Trophoblast cell (in vitro differentiated cells and primary cell): ENCODE data around the gene TCERG1L.

Experiments
- DNase-seq, 2 donors: peaks; one replicate each; pipeline ENCODE4 v3.0.0-alpha.2; 2016
- H2AFZ ChIP-seq: 2 replicates; pipeline ENCODE4 v1.6.1; 2013; ENCODE audit warnings: low read length, moderate library complexity, mild to moderate bottlenecking; ENCODE audit not compliant: insufficient read depth, poor library complexity
- H2AK5ac ChIP-seq: 2 replicates; pipeline ENCODE4 v1.6.1; 2013; ENCODE audit warnings: mild to moderate bottlenecking, low read length
- H2BK120ac ChIP-seq: 2 replicates; pipeline ENCODE4 v1.6.1; 2013; ENCODE audit warnings: low read length, mild to moderate bottlenecking, moderate library complexity; ENCODE audit not compliant: insufficient read depth, poor library complexity
- H2BK12ac ChIP-seq: 2 replicates; pipeline ENCODE4 v1.6.1; 2013; ENCODE audit warnings: mild to moderate bottlenecking, low read length, moderate library complexity
- H2BK5ac ChIP-seq: 2 replicates; pipeline ENCODE4 v1.6.1; 2013; ENCODE audit warnings: low read length, low read depth, moderate library complexity, mild to moderate bottlenecking; ENCODE audit not compliant: poor library complexity
- H3K14ac ChIP-seq: 2 replicates; pipeline ENCODE4 v1.6.1; 2013; ENCODE audit warnings: mild to moderate bottlenecking, low read length
- H3K18ac ChIP-seq: 2 replicates; pipeline ENCODE4 v1.6.1; 2013; ENCODE audit warnings: mild to moderate bottlenecking, low read length
- H3K23ac ChIP-seq: 2 replicates; pipeline ENCODE4 v1.6.1; 2013; ENCODE audit warnings: low read length
- H3K27ac ChIP-seq: 2 replicates; pipeline ENCODE4 v1.5.1; 2013; ENCODE audit warnings: low read depth, mild to moderate bottlenecking, inconsistent platforms, low read length, moderate library complexity
- H3K27me3 ChIP-seq: 2 replicates; pipeline ENCODE4 v1.6.1; 2013; ENCODE audit warnings: inconsistent platforms, mild to moderate bottlenecking, low read length, moderate library complexity; ENCODE audit not compliant: insufficient read depth
- H3K36me3 ChIP-seq, 2 experiments: 1 replicate in 1 of 2; 2 replicates in 1 of 2; pipeline ENCODE4 v1.6.1; 2013; ENCODE audit warnings: low read length in 2 of 2, mild to moderate bottlenecking in 2 of 2, moderate library complexity in 1 of 2; ENCODE audit not compliant: insufficient read depth in 2 of 2, control insufficient read depth in 1 of 2
- H3K4ac ChIP-seq: 2 replicates; pipeline ENCODE4 v1.6.1; 2013; ENCODE audit warnings: low read depth, mild to moderate bottlenecking, low read length, moderate library complexity
- H3K4me1 ChIP-seq, 2 experiments: 1 replicate in 1 of 2; 2 replicates in 1 of 2; pipeline ENCODE4 v1.6.1; 2013; ENCODE audit warnings: low read length in 2 of 2, mild to moderate bottlenecking in 2 of 2, moderate library complexity in 1 of 2; ENCODE audit not compliant: insufficient read depth in 2 of 2, control insufficient read depth in 1 of 2
- H3K4me2 ChIP-seq: 2 replicates; pipeline ENCODE4 v1.6.1; 2013; ENCODE audit warnings: inconsistent platforms, mild to moderate bottlenecking, low read length, moderate library complexity
- H3K4me3 ChIP-seq: 2 replicates; pipeline ENCODE4 v1.5.1; 2013; ENCODE audit warnings: mild to moderate bottlenecking, low read depth, low read length, inconsistent platforms
- H3K79me1 ChIP-seq: one replicate; pipeline ENCODE4 v1.6.1; 2013; ENCODE audit warnings: low read length
- H3K79me2 ChIP-seq: 2 replicates; pipeline ENCODE4 v1.6.1; 2013; ENCODE audit warnings: low read length, mild to moderate bottlenecking; ENCODE audit not compliant: control insufficient read depth, insufficient read depth, poor library complexity
- H3K9ac ChIP-seq: 2 replicates; pipeline ENCODE4 v1.6.1; 2013; ENCODE audit warnings: mild to moderate bottlenecking, low read length
- H3K9me3 ChIP-seq: 2 replicates; pipeline ENCODE4 v1.6.1; 2013; ENCODE audit warnings: low read depth, mild to moderate bottlenecking, control low read depth, inconsistent platforms, low read length; ENCODE audit not compliant: insufficient read depth
- H4K12ac ChIP-seq: 2 replicates; pipeline ENCODE4 v1.6.1; 2013; ENCODE audit warnings: low read depth, mild to moderate bottlenecking, low read length, moderate library complexity
- H4K8ac ChIP-seq: 2 replicates; pipeline ENCODE4 v1.6.1; 2013; ENCODE audit warnings: low read depth, mild to moderate bottlenecking, low read length, moderate library complexity
- H4K91ac ChIP-seq: one replicate; pipeline ENCODE4 v1.6.1; 2013; ENCODE audit warnings: low read depth, mild to moderate bottlenecking, low read length, moderate library complexity
- WGBS: extraction: QIAGEN DNeasy Blood & Tissue Kit; methylation state at CpG from one replicate; pipeline ENCODE4 v1.1.7; 2013; ENCODE audit warnings: missing lambda C conversion rate; ENCODE audit not compliant: insufficient read length, insufficient coverage; ENCODE audit errors: extremely low coverage; 5-methylcytosine and 5-hydroxymethylcytosine counted together

The TCERG1L gene

DNA sequence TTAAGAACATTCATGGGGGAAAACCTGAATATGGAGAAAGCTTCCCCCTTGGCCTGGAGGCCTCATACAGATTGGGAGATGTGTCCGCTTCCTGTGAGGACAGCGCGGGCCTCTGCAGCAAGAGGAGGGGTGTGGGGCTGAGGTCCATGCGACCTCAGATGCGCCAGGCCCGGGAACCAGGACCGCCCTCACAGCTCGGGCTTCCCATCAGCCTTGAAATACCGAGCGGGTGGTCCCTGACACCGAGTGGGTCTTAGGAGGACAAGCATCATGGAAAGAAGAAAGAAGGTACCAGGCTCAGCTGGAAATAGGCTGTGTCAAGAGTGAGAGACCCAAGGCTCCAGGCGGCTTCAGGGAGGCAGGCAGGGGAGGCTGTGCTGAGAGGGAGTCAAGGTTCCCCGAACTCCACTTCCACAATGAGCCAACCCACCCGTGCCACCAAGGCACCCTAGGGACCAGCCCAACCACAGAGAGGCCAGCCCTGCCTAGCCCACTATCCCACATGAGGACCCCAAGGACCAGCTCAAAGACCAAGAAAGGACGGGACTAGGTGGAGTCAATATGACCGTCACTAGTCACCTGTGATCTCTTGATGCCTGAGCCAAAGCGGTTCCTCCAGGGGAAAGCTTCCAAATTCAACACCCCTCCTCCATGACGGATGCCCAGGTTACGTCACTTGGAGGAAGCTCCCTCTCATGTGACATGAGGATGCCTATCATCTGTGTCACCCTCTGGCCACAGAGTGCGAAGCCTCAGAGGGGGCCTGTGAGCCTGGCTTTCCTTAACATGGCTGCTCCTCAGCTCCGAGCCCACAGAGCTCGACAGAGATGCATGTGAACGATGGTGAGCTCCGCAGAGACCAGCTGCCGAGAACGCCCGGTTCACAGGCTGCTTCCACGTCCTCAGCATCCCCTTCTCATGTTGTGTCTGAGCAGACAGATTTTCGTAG, 103.7 kb downstream of the TCERG1L start:
- no peak overlapping the region for H3K23ac ChIP-seq
- no peaks in the 10 kb centered on the region for H3K4me1 ChIP-seq
- H3K14ac ChIP-seq = no peak overlapping the region
- H3K4me3 ChIP-seq = no peak overlapping the region
- no peak overlapping the region for H3K18ac ChIP-seq
- H3K27me3 ChIP-seq = no peaks in the 10 kb centered on the region
- no peak overlapping the region for H3K4ac ChIP-seq
- no peak overlapping the region for H2BK5ac ChIP-seq
- no peak overlapping the region for H3K9ac ChIP-seq
- H2AFZ ChIP-seq = no peak overlapping the region
- no peak overlapping the region for H4K8ac ChIP-seq
- H2AK5ac ChIP-seq = no peak overlapping the region
- no peaks in the 10 kb centered on the region for H3K79me1 ChIP-seq
- no peak overlapping the region for H3K4me2 ChIP-seq
- no peaks in the 10 kb centered on the region for H3K9me3 ChIP-seq
- no CpG with 5 or more reads among the region's 29 CpGs for WGBS
- no peak for DNase-seq
- no peaks in the 10 kb centered on the region for H3K79me2 ChIP-seq
- H4K12ac ChIP-seq = no peak overlapping the region
- no peak overlapping the region for H2BK120ac ChIP-seq
- H3K36me3 ChIP-seq = peaks cover 0 to 6% of the 10 kb centered on the region in 2 experiments
- H4K91ac ChIP-seq = no peak overlapping the region
- no peak overlapping the region for H3K27ac ChIP-seq
- H2BK12ac ChIP-seq = no peak overlapping the region

DNA sequence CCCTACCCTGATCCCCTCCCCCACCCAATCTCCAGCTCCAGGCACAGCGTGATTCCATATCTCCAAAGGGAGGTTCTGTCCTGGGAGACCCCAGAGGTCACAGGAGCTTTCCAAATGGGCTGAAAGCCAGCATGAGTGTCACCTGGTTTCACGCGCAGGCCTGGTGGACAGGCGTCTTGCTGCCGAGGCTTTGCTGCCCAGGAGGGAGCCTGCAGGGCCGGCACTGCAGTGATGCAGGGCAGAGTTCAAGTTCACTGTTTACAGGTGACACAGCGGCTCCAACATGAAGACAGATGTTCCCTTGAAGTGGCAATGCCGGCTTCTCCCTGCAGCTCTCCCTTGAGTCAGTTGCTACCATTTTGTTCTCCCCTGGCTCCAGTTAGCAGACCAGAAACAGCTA, 104.3 kb downstream of the TCERG1L start:
- H3K79me1 ChIP-seq = no peaks in the 10 kb centered on the region
- DNase-seq = peak in 1 of 2 donors; percentile 3
- H3K4ac ChIP-seq = no peak overlapping the region
- WGBS = no CpG with 5 or more reads among the region's 8 CpGs
- no peak overlapping the region for H3K14ac ChIP-seq
- no peaks in the 10 kb centered on the region for H3K4me1 ChIP-seq
- no peak overlapping the region for H3K4me2 ChIP-seq
- no peak overlapping the region for H3K4me3 ChIP-seq
- H3K36me3 ChIP-seq = peaks cover 0 to 6% of the 10 kb centered on the region in 2 experiments
- H3K79me2 ChIP-seq = no peaks in the 10 kb centered on the region
- no peak overlapping the region for H2AK5ac ChIP-seq
- H2AFZ ChIP-seq = no peak overlapping the region
- H3K9me3 ChIP-seq = no peaks in the 10 kb centered on the region
- H3K23ac ChIP-seq = no peak overlapping the region
- no peak overlapping the region for H3K9ac ChIP-seq
- H3K27ac ChIP-seq = no peak overlapping the region
- no peak overlapping the region for H2BK12ac ChIP-seq
- no peak overlapping the region for H3K18ac ChIP-seq
- H2BK120ac ChIP-seq = no peak overlapping the region
- no peak overlapping the region for H2BK5ac ChIP-seq
- H3K27me3 ChIP-seq = no peaks in the 10 kb centered on the region
- H4K8ac ChIP-seq = no peak overlapping the region
- no peak overlapping the region for H4K91ac ChIP-seq
- no peak overlapping the region for H4K12ac ChIP-seq

DNA sequence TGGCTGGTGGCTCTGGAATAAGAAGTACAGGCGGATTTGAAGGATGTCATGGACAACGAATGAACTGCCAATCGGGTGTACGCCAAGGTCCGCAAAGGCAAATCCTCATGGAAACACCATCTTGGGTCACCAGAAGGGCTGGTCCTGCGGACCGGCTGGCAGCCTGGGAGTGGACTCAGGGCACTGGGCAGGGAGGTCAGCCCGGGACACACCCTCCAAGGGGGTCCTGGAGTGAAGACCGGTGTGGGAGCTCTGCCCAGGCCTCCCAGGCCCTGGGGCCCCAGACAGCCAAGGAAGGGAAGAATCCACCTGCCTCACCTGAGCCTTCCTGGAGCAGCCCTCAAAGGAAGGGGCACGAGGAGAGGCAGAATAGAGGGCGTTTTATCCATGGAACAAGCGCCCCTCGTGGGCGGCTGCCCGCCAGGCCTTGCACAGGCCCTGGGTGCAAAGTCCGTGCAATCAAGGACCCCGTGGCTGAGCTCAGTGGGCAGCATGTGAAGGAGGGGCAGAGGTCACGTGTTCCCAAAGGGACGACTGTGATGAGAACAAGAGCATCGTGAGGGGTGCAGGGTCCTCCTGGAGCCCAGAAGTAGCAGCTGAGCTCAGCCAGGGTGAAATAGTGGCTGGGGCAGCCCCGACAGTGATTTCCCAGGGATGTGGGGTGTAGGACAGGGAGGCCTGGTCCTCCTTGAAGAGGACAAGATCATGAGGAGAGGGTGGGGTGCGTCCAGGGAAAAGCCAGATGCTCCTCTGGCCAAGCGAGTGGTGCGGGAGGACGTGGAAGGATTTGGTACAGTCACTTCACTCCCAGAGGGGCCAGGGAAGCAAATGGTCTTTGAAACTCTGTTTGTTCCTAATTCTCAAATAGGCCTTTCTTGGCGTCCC, 105.2 kb downstream of the TCERG1L start:
- H2BK5ac ChIP-seq = no peak overlapping the region
- H3K4me3 ChIP-seq = no peak overlapping the region
- no peak overlapping the region for H2AK5ac ChIP-seq
- H3K18ac ChIP-seq = no peak overlapping the region
- H4K8ac ChIP-seq = no peak overlapping the region
- no peaks in the 10 kb centered on the region for H3K79me1 ChIP-seq
- WGBS = no CpG with 5 or more reads among the region's 26 CpGs
- H3K14ac ChIP-seq = no peak overlapping the region
- peaks cover 0 to 6% of the 10 kb centered on the region in 2 experiments for H3K36me3 ChIP-seq
- H3K9me3 ChIP-seq = no peaks in the 10 kb centered on the region
- no peaks in the 10 kb centered on the region for H3K27me3 ChIP-seq
- H2BK120ac ChIP-seq = no peak overlapping the region
- no peak overlapping the region for H3K27ac ChIP-seq
- no peaks in the 10 kb centered on the region for H3K4me1 ChIP-seq
- H4K12ac ChIP-seq = no peak overlapping the region
- H3K4ac ChIP-seq = no peak overlapping the region
- no peak overlapping the region for H2BK12ac ChIP-seq
- no peak overlapping the region for H3K4me2 ChIP-seq
- no peaks in the 10 kb centered on the region for H3K79me2 ChIP-seq
- no peak overlapping the region for H4K91ac ChIP-seq
- no peak overlapping the region for H3K23ac ChIP-seq
- no peak for DNase-seq
- no peak overlapping the region for H3K9ac ChIP-seq
- H2AFZ ChIP-seq = no peak overlapping the region

DNA sequence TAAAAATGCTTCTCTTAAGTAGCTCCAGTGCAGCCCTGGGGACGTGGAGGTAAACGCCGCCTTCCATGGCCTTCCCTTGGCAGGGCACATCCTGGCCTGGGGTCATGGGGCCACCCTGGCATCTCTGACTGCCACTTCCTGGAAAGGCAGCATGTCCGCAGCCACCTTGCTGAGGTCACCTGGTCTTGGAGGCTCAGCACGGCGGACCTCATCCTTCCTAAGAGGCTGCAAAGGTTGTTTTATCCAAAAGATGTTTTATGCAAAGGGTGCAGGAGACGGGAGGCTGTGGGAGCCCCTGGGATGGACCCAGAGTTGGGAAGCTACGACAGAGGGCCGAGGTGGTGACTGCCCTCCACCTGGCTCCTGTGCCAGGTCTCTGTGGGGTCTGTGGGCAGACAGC, 106.0 kb downstream of the TCERG1L start:
- H3K4me3 ChIP-seq = no peak overlapping the region
- no peaks in the 10 kb centered on the region for H3K79me2 ChIP-seq
- H3K4ac ChIP-seq = no peak overlapping the region
- H4K91ac ChIP-seq = no peak overlapping the region
- no peak for DNase-seq
- no peak overlapping the region for H4K8ac ChIP-seq
- no peak overlapping the region for H3K9ac ChIP-seq
- H3K4me1 ChIP-seq = no peaks in the 10 kb centered on the region
- no peak overlapping the region for H2AK5ac ChIP-seq
- H3K18ac ChIP-seq = no peak overlapping the region
- no peak overlapping the region for H3K23ac ChIP-seq
- no peaks in the 10 kb centered on the region for H3K27me3 ChIP-seq
- H3K9me3 ChIP-seq = no peaks in the 10 kb centered on the region
- no peak overlapping the region for H3K27ac ChIP-seq
- no peak overlapping the region for H3K14ac ChIP-seq
- H2BK12ac ChIP-seq = no peak overlapping the region
- no peak overlapping the region for H2BK5ac ChIP-seq
- H3K79me1 ChIP-seq = no peaks in the 10 kb centered on the region
- no peak overlapping the region for H2BK120ac ChIP-seq
- H4K12ac ChIP-seq = no peak overlapping the region
- no peak overlapping the region for H2AFZ ChIP-seq
- H3K36me3 ChIP-seq = peaks cover 0 to 6% of the 10 kb centered on the region in 2 experiments
- WGBS = no CpG with 5 or more reads among the region's 9 CpGs
- H3K4me2 ChIP-seq = no peak overlapping the region
